Stimulated activated naive CD8-positive, alpha-beta T cell treated with anti-CD3 and anti-CD28 coated beads, Interleukin-15, Interleukin-2, amounts not matched to agents 100 ng/mL and 50 ng/mL, for 24 hours (primary cell): ENCODE results near the gene ECI2.
A peak's percentile ranks its signal among the peaks of the same experiment; 100 is the strongest.

Experiments
- H3K27ac Mint-ChIP-seq: one replicate; pipeline ENCODE4 v1.8.0; 2021; ENCODE audit warnings: mild to moderate bottlenecking, mixed read lengths
- H3K27me3 Mint-ChIP-seq: one replicate; pipeline ENCODE4 v1.8.0; 2021; ENCODE audit warnings: mixed read lengths
- H3K36me3 Mint-ChIP-seq: one replicate; pipeline ENCODE4 v1.8.0; 2021; ENCODE audit warnings: low read depth, mixed read lengths
- H3K4me1 Mint-ChIP-seq: one replicate; pipeline ENCODE4 v1.8.0; 2021; ENCODE audit warnings: low read depth, mixed read lengths
- H3K4me3 Mint-ChIP-seq: one replicate; pipeline ENCODE4 v1.8.0; 2021; ENCODE audit warnings: mild to moderate bottlenecking, mixed read lengths
- H3K9me3 Mint-ChIP-seq: one replicate; pipeline ENCODE4 v1.8.0; 2021; ENCODE audit warnings: mixed read lengths

Gene ECI2

GRCh38 chr6:4163408-4164116 is 28.2 kb upstream of the ECI2 start:
- H3K4me3 Mint-ChIP-seq, result no peak overlapping the region
- H3K9me3 Mint-ChIP-seq, result peaks cover 4% of the 10 kb centered on the region

GRCh38 chr6:4162370-4162769 is 27.0 kb upstream of the ECI2 start:
- no peak overlapping the region for H3K4me3 Mint-ChIP-seq
- H3K27ac Mint-ChIP-seq, result no peak overlapping the region
- no peaks in the 10 kb centered on the region for H3K9me3 Mint-ChIP-seq
- no peaks in the 10 kb centered on the region for H3K4me1 Mint-ChIP-seq
- H3K36me3 Mint-ChIP-seq, result no peaks in the 10 kb centered on the region
- peaks cover 3% of the 10 kb centered on the region for H3K27me3 Mint-ChIP-seq

More at GRCh38 chr6:4163408-4164116, 28.2 kb upstream of the ECI2 start:
- Mint-ChIP-seq H3K36me3 (no peaks in the 10 kb centered on the region), H3K4me1 (no peaks in the 10 kb centered on the region), H3K27me3 (peaks cover 5% of the 10 kb centered on the region), H3K27ac (no peak overlapping the region)

- peaks cover 7% of the 10 kb centered on the region for H3K4me1 Mint-ChIP-seq
- H3K27ac Mint-ChIP-seq, result no peak overlapping the region
- peaks cover 3% of the 10 kb centered on the region for H3K27me3 Mint-ChIP-seq
- no peaks in the 10 kb centered on the region for H3K36me3 Mint-ChIP-seq
- no peak overlapping the region for H3K4me3 Mint-ChIP-seq
- H3K9me3 Mint-ChIP-seq, result no peaks in the 10 kb centered on the region
These were observed 24.1 kb upstream of the ECI2 start for GRCh38 chr6:4159491-4159890.

- Mint-ChIP-seq H3K9me3 (no peaks in the 10 kb centered on the region), H3K27ac (no peak overlapping the region), H3K4me1 (peaks cover 7% of the 10 kb centered on the region), H3K4me3 (no peak overlapping the region), H3K27me3 (peaks cover 4% of the 10 kb centered on the region), H3K36me3 (no peaks in the 10 kb centered on the region)
These were observed 22.1 kb upstream of the ECI2 start for GRCh38 chr6:4157506-4157905.

- H3K4me3 Mint-ChIP-seq, result no peak overlapping the region
- H3K9me3 Mint-ChIP-seq, result no peaks in the 10 kb centered on the region
- H3K36me3 Mint-ChIP-seq, result no peaks in the 10 kb centered on the region
- no peak overlapping the region for H3K27ac Mint-ChIP-seq
- H3K27me3 Mint-ChIP-seq, result peaks cover 13% of the 10 kb centered on the region
- H3K4me1 Mint-ChIP-seq, result peaks cover 7% of the 10 kb centered on the region
These were observed 20.6 kb upstream of the ECI2 start for GRCh38 chr6:4155848-4156466.

- H3K9me3 Mint-ChIP-seq, result no peaks in the 10 kb centered on the region
- H3K27ac Mint-ChIP-seq, result no peak overlapping the region
- peaks cover 22% of the 10 kb centered on the region for H3K27me3 Mint-ChIP-seq
- peaks cover 7% of the 10 kb centered on the region for H3K4me1 Mint-ChIP-seq
- H3K4me3 Mint-ChIP-seq, result no peak overlapping the region
- no peaks in the 10 kb centered on the region for H3K36me3 Mint-ChIP-seq
These were observed 18.2 kb upstream of the ECI2 start for GRCh38 chr6:4153514-4153985.

- H3K9me3 Mint-ChIP-seq, result peaks cover 3% of the 10 kb centered on the region
- peaks cover 6% of the 10 kb centered on the region for H3K27me3 Mint-ChIP-seq
- peaks cover 3% of the 10 kb centered on the region for H3K4me1 Mint-ChIP-seq
- no peaks in the 10 kb centered on the region for H3K36me3 Mint-ChIP-seq
- H3K27ac Mint-ChIP-seq, result no peak overlapping the region
- no peak overlapping the region for H3K4me3 Mint-ChIP-seq
These were observed 9.7 kb upstream of the ECI2 start for GRCh38 chr6:4145083-4145482.

- H3K9me3 Mint-ChIP-seq, result peaks cover 3% of the 10 kb centered on the region
- no peak overlapping the region for H3K4me3 Mint-ChIP-seq
- no peaks in the 10 kb centered on the region for H3K36me3 Mint-ChIP-seq
- H3K4me1 Mint-ChIP-seq, result peaks cover 35% of the 10 kb centered on the region
- H3K27me3 Mint-ChIP-seq, result no peaks in the 10 kb centered on the region
- no peak overlapping the region for H3K27ac Mint-ChIP-seq
These were observed 3.9 kb upstream of the ECI2 start for GRCh38 chr6:4139272-4139671.

GRCh38 chr6:4138186-4138585 is 2.8 kb upstream of the ECI2 start:
- peaks cover 5% of the 10 kb centered on the region for H3K36me3 Mint-ChIP-seq
- H3K4me1 Mint-ChIP-seq, result peaks cover 44% of the 10 kb centered on the region
- peaks cover 3% of the 10 kb centered on the region for H3K9me3 Mint-ChIP-seq
- no peak overlapping the region for H3K27ac Mint-ChIP-seq
- H3K4me3 Mint-ChIP-seq, result no peak overlapping the region
- H3K27me3 Mint-ChIP-seq, result no peaks in the 10 kb centered on the region

GRCh38 chr6:4136354-4136831 is 1.0 kb upstream of the ECI2 start:
- peaks cover 21% of the 10 kb centered on the region for H3K36me3 Mint-ChIP-seq
- H3K27me3 Mint-ChIP-seq, result no peaks in the 10 kb centered on the region
- H3K4me3 Mint-ChIP-seq, result peak overlapping the region; percentile 82
- H3K4me1 Mint-ChIP-seq, result peaks cover 44% of the 10 kb centered on the region
- H3K9me3 Mint-ChIP-seq, result no peaks in the 10 kb centered on the region
- H3K27ac Mint-ChIP-seq, result peak overlapping the region; percentile 81

- H3K36me3 Mint-ChIP-seq, result peaks cover 21% of the 10 kb centered on the region
- peak overlapping the region; percentile 81 for H3K27ac Mint-ChIP-seq
- H3K4me3 Mint-ChIP-seq, result peak overlapping the region; percentile 82
- no peaks in the 10 kb centered on the region for H3K27me3 Mint-ChIP-seq
- peaks cover 44% of the 10 kb centered on the region for H3K4me1 Mint-ChIP-seq
- no peaks in the 10 kb centered on the region for H3K9me3 Mint-ChIP-seq
These were observed 434 bp upstream of the ECI2 start for GRCh38 chr6:4135665-4136353.

- H3K4me1 Mint-ChIP-seq, result peaks cover 39% of the 10 kb centered on the region
- H3K36me3 Mint-ChIP-seq, result peaks cover 34% of the 10 kb centered on the region
- H3K27ac Mint-ChIP-seq, result peak overlapping the region; percentile 43
- H3K4me3 Mint-ChIP-seq, result peak overlapping the region; percentile 87
- no peaks in the 10 kb centered on the region for H3K27me3 Mint-ChIP-seq
- H3K9me3 Mint-ChIP-seq, result no peaks in the 10 kb centered on the region
These were observed 1.2 kb downstream of the ECI2 start for GRCh38 chr6:4133941-4134838.

GRCh38 chr6:4130357-4130987 is 4.9 kb downstream of the ECI2 start:
- no peak overlapping the region for H3K27ac Mint-ChIP-seq
- H3K9me3 Mint-ChIP-seq, result no peaks in the 10 kb centered on the region
- H3K4me1 Mint-ChIP-seq, result peaks cover 23% of the 10 kb centered on the region
- H3K36me3 Mint-ChIP-seq, result peaks cover 62% of the 10 kb centered on the region
- no peaks in the 10 kb centered on the region for H3K27me3 Mint-ChIP-seq
- H3K4me3 Mint-ChIP-seq, result no peak overlapping the region

GRCh38 chr6:4129446-4129845 is 5.9 kb downstream of the ECI2 start:
- H3K36me3 Mint-ChIP-seq, result peaks cover 71% of the 10 kb centered on the region
- no peaks in the 10 kb centered on the region for H3K27me3 Mint-ChIP-seq
- H3K27ac Mint-ChIP-seq, result no peak overlapping the region
- H3K9me3 Mint-ChIP-seq, result no peaks in the 10 kb centered on the region
- H3K4me1 Mint-ChIP-seq, result peaks cover 20% of the 10 kb centered on the region
- no peak overlapping the region for H3K4me3 Mint-ChIP-seq
